Measurements from ENCODE around the gene TRAK1. TPM values are rescaled to one million over a fixed set of nuclear protein-coding genes. Genes with fewer than 3 reads are reported as not detected.

The TRAK1 gene
- total RNA-seq, 4 donors from 2014 or later = 37.4 to 89.5 (median 53.0) TPM

DNA sequence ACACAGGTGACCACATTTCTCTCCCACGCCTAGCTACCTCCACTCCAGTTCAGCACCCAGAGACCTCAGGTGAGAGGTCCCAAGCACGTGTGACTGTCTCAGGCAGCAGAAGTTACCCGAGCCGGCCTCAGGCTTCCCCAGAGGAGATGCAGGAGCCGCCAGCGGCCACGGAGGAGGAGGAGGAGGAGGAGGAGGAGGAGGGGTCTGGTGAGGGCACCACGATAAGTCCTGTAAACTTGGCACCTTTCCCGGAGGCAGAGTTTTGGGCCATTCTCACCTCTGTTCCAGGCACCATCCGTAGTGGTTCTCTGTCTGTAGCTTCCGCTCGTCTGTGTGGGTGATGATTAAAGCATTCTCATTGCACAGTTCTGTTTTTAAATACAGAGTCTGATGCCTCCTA is 118.8 kb downstream of the TRAK1 start:
- Histone ChIP-seq H3K36me3 (peaks cover 7 to 93% of the 10 kb centered on the region in 2 donors), H3K4me3 (no peak overlapping the region), H3K4me1 (peaks cover 0 to 10% (median 0%) of the 10 kb centered on the region in 3 donors), H3K27me3 (no peaks in the 10 kb centered on the region), H3K9me3 (no peaks in the 10 kb centered on the region), H3K27ac (no peak overlapping the region)
- ATAC-seq = no peak
- TF ChIP-seq EP300 (IDR thresholded peaks at IDR 0.05) (no peak), CTCF (IDR thresholded peaks at IDR 0.05) (no peak), POLR2A (IDR thresholded peaks at IDR 0.05) (no peak), POLR2AphosphoS5 (IDR thresholded peaks at IDR 0.05) (no peak)
- WGBS, 2 donors (ENCODE audit: low coverage in 1 of 2) = 29 to 63% methylated on average over 4 of the region's 12 CpGs

GRCh38 chr3:42210726-42211125 is 119.6 kb downstream of the TRAK1 start:
- WGBS, 2 donors (ENCODE audit: low coverage in 1 of 2) = 57% methylated on average over 2 of the region's 2 CpGs; no CpG with 5 or more reads in 1 of the 2 donors
- TF ChIP-seq CTCF (IDR thresholded peaks at IDR 0.05) (no peak), POLR2AphosphoS5 (IDR thresholded peaks at IDR 0.05) (no peak), EP300 (IDR thresholded peaks at IDR 0.05) (no peak), POLR2A (IDR thresholded peaks at IDR 0.05) (no peak)
- Histone ChIP-seq H3K36me3 (peaks cover 7 to 90% of the 10 kb centered on the region in 2 donors), H3K27ac (no peak overlapping the region), H3K4me3 (no peak overlapping the region), H3K9me3 (no peaks in the 10 kb centered on the region), H3K27me3 (no peaks in the 10 kb centered on the region), H3K4me1 (peaks cover 0 to 18% (median 0%) of the 10 kb centered on the region in 3 donors)
- ATAC-seq = no peak

- TF ChIP-seq POLR2AphosphoS5 (IDR thresholded peaks at IDR 0.05) (no peak), POLR2A (IDR thresholded peaks at IDR 0.05) (no peak), EP300 (IDR thresholded peaks at IDR 0.05) (no peak), CTCF (IDR thresholded peaks at IDR 0.05) (no peak)
- Histone ChIP-seq H3K9me3 (no peaks in the 10 kb centered on the region), H3K27me3 (no peaks in the 10 kb centered on the region), H3K36me3 (peaks cover 5 to 86% of the 10 kb centered on the region in 2 donors), H3K27ac (no peak overlapping the region), H3K4me3 (no peak overlapping the region), H3K4me1 (peaks cover 0 to 19% (median 0%) of the 10 kb centered on the region in 3 donors)
- ATAC-seq = no peak
- WGBS, 2 donors (ENCODE audit: low coverage in 1 of 2) = 98 to 100% methylated on average over 1 to 5 of the region's 6 CpGs
Measured at GRCh38 chr3:42213417-42213816, 122.3 kb downstream of the TRAK1 start.

GRCh38 chr3:42214064-42214463 is 122.9 kb downstream of the TRAK1 start:
- Histone ChIP-seq H3K9me3 (no peaks in the 10 kb centered on the region), H3K27me3 (no peaks in the 10 kb centered on the region), H3K4me3 (no peak overlapping the region), H3K27ac (no peak overlapping the region), H3K36me3 (peaks cover under 1 to 86% of the 10 kb centered on the region in 2 donors), H3K4me1 (peaks cover 0 to 19% (median 0%) of the 10 kb centered on the region in 3 donors)
- no peak for ATAC-seq
- TF ChIP-seq EP300 (IDR thresholded peaks at IDR 0.05) = no peak
- no peak for TF ChIP-seq POLR2AphosphoS5 (IDR thresholded peaks at IDR 0.05)
- no peak for TF ChIP-seq CTCF (IDR thresholded peaks at IDR 0.05)
- no peak for TF ChIP-seq POLR2A (IDR thresholded peaks at IDR 0.05)
- WGBS, 2 donors (ENCODE audit: low coverage in 1 of 2) = 40% methylated on average over 1 of the region's 2 CpGs

DNA sequence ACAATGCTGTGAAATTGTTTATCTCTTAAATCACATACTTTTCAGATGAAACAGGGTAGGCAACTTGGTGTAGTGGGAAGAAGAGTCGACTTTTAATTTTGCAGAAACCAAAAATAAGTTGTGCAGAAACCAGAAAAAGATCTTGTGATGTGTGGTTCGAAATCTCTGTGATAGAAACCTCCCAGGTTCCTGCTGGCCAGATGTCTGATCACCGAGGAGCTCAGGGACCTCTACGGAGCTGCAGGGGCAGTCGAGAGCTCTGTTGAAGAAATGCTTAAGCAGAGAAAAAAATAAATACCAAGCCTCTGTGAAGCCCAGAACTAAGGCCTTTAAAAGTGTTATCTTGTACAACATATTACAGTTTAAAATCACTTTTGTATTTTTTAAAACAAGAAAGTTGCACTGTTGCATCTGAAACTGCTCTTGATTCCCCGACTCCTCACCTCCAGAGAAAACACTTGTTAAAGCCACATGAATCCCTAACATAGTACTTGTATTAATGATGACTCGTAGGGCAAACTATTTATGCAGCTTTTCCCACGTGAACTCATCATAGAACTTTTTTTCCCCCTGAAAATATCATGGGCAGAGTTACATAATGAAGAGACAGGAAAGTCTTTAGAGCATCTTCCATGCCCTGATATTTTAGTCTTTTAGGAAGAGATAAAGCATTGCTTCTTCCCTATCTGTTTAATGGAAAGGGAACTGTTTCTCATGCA is 123.6 kb downstream of the TRAK1 start:
- no peaks in the 10 kb centered on the region for H3K27me3 ChIP-seq

More for the DNA sequence above, 123.6 kb downstream of the TRAK1 start:
- ATAC-seq = no peak
- H3K4me3 ChIP-seq = no peak overlapping the region
- H3K4me1 ChIP-seq = peaks cover 0 to 19% (median 0%) of the 10 kb centered on the region in 3 donors
- H3K27ac ChIP-seq = no peak overlapping the region
- TF ChIP-seq POLR2AphosphoS5 (IDR thresholded peaks at IDR 0.05) (no peak), EP300 (IDR thresholded peaks at IDR 0.05) (no peak), CTCF (IDR thresholded peaks at IDR 0.05) (no peak), POLR2A (IDR thresholded peaks at IDR 0.05) (no peak)
- 56 to 72% methylated on average over 5 to 8 of the region's 8 CpGs for WGBS, 2 donors (ENCODE audit: low coverage in 1 of 2)
- H3K9me3 ChIP-seq = no peaks in the 10 kb centered on the region
- peaks cover 0 to 86% of the 10 kb centered on the region in 2 donors for H3K36me3 ChIP-seq
